Pulmonary artery endothelial cell (primary cell): ENCODE results near the gene C22orf23. TPM values are rescaled to one million over a fixed set of nuclear protein-coding genes. Genes with fewer than 3 reads are reported as not detected.
"Not testable (repeated sequence)": the region's sequence is repeated elsewhere in the genome, so short reads cannot be mapped to it uniquely, and the experiment has no call there.

Source experiments
- DNase-seq: peaks from one replicate; pipeline ENCODE4 v3.0.0-alpha.2; 2011; ENCODE audit warnings: low read depth, low spot score
- total RNA-seq: library from RNA; depleted of rRNA; stranded (reverse); fragments of >200 nt; gene quantifications from 2 replicates; pipeline ENCODE4 v1.2.3, GENCODE V29; 2014

C22orf23 gene
- total RNA-seq, 1 donor from 2014 or later, result 0.26 TPM

DNA sequence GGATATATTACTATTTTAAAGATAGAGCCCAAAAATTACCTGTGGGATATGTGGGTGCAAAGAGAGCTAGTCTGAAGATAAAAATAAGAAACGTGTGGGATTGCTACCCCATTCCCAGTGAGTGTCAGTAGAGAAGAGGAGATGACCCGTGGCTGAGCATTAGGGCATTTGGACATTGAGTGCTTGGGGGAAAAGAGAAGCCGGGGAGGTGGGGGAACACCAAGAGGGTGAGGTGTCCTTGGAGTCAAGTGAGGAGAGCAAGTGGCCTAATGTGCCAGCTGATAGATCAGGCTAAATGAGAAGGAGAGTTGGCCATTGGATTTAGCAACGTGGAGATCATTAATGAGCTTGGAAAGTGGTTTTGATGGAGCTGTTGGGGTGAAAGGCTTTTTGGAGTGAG is 1.3 kb upstream of the C22orf23 start:
- no peak for DNase-seq

DNA sequence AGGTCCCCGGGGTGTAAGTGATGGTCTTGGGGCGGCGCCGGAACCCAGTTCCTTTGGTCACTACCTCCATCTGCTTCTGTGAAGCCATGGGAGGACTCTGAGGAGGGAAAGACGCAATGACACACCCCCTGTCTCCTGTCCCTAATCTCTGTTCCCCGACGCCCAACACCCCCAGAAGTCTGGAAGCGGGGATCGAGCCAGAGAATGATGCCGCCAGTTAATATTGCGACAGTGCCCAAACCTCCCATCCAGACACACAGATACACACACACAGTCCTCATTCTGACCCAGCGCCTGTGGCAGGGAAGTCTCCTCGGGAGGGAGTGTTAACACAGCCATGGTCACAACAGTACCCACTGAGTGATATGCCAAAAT is 352 bp downstream of the C22orf23 start:
- no peak for DNase-seq

- not testable (repeated sequence) for DNase-seq
These were observed 772 bp downstream of the C22orf23 start for GRCh38 chr22:37952629-37953028.

GRCh38 chr22:37951305-37951704 is 2.1 kb downstream of the C22orf23 start:
- DNase-seq, result no peak

DNA sequence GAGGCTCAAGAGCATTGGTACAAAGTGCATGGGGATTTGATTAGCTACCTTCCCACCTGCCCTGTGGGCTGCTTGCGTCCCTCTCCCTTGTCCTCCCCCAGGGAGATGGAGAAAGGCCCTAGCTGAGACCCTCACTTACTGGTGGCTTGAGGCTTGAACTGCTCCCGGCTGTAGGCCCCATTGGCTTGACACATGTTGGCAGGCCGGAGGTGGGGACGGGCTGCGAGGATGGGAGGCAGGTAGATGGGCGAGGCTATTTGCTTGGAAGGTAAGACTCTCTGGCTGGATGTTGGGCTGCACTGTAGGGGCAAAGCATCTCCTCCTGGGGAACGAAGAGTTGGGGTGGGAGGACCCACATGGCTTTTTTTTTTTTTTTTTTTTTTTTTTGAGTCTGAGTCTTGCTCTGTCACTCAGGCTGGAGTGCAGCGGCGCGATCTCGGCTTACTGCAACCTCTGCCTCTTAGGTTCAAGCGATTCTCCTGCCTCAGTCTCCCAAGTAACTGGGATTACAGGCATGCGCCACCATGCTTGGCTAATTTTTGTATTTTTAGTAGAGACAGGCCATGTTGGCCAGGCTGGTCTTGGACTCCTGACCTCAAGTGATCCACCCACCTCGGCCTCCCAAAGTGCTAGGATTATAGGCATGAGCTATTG is 6.1 kb downstream of the C22orf23 start:
- not testable (repeated sequence) for DNase-seq

DNA sequence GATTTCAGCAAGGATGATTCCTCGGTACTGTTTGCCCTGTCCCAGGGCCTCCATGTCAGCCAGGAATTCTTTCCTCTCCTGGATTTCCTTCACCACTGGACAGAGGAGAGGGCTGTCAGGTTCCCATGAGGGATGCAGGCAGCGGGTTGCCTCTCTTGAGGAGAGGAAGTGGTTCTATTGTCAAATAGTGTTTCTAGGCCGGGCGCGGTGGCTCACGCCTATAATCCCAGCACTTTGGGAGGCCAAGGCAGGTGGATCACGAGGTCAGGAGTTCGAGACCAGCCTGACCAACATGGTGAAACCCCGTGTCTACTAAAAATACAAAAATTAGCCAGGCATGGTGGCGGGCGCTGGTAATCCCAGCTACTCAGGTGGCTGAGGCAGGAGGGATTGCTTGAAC is 9.0 kb downstream of the C22orf23 start:
- DNase-seq, result not testable (repeated sequence)

- DNase-seq, result no peak
These were observed 9.6 kb downstream of the C22orf23 start for GRCh38 chr22:37943825-37944198.

DNA sequence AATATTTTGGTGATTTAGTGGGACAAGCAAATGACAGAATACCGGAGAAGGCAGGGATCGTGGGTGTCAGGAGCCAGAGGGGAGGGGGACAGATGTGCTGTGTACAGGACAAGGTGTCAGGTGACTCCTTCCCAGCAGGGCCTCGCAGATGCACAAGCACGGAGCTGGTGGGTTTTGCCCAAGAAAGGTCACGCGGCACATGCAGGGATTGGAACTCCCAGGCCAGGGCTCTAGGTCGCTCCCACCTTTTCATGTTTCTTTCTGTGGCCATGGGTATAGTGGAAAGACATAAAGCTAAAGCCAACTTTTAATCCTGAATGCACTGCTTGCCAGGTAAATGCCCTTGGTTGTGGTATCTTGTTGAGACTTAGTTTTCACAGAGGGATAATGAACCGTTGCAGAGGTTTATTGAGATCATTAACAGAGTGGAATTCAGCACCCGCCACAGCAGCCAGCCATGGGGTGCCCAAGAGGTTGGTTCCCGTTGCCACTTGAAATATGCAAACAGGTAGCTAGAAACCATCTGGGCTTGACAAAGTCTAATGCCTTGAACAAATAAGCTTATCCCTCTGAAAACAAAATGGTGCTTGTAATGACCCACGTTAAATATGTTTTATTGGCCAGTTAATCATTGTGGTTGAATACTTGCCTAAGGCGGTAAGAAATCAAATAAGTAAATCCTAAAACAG is 10.1 kb downstream of the C22orf23 start:
- no peak for DNase-seq

DNA sequence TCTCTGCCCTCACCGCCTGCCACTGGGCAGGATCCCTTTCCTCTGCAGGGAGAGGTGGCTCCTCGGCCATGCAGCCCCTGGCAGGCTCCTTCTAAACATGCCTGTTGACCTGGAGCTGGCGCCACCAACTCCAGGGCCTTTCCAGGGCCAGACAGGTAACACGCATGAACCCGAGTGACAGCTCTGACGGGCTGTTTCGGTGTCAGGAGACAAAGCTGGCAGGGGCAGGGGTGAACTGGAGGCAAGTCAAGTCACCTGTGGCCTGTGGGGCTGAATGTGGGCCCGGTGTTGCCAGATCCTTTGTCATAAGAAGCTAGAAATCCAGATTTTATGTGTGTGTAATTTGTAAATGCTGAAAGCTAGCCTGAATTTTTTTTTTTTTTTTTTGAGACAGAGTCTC is 11.3 kb downstream of the C22orf23 start:
- DNase-seq, result no peak

DNA sequence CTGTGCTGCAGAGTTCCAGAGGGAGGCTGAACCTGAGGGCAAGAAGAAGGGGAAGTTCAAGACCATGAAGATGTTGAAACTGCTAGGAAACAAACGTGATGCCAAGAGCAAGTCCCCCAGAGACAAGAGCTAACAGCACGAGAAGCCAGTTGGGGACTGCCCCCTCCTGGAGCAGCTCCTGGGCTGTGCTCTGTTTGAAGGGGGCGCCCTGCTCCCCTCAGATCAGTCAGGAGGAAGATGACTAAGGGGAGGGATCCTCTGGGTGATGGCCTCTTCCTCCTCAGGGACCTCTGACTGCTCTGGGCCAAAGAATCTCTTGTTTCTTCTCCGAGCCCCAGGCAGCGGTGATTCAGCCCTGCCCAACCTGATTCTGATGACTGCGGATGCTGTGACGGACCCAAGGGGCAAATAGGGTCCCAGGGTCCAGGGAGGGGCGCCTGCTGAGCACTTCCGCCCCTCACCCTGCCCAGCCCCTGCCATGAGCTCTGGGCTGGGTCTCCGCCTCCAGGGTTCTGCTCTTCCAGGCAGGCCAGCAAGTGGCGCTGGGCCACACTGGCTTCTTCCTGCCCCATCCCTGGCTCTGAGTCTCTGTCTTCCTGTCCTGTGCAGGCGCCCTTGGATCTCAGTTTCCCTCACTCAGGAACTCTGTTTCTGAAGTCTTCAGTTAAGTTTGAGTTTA is 12.6 kb downstream of the C22orf23 start:
- no peak for DNase-seq

DNA sequence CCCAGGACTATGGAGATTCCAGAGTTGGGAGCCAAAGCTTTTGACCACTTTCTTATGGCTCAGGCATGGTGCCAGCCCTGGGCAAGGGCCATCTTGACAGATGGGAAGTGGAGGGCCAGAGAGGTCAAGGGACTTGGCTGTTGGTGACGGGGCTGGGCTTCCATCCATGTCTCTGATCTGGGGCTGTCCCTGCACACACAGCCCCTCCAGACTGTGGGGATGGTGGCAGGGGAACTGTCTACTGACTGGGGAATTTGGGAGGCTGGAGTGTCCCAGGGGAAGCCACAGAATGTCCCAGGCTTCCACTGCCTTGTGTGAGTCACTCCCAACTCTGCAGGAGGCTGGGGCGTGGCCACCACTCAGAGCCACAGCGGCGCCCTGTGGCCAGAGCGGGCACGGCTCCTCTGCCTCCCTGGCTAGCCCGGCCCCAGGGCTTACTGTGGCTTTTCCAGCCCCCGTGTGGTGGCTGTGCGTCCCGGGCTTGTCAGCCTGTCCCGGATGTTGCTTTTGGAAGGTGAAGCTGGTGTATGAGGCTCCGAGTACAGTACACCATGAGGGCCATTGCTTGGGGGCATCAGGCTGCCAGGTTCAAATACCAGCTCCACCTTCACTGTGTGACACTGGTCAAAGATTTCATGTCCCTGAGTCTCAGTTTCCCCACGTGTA is 19.6 kb downstream of the C22orf23 start:
- DNase-seq, result peak; percentile 71

GRCh38 chr22:37932821-37933578 is 20.4 kb downstream of the C22orf23 start:
- no peak for DNase-seq

GRCh38 chr22:37932401-37932800 is 21.0 kb downstream of the C22orf23 start:
- no peak for DNase-seq

DNA sequence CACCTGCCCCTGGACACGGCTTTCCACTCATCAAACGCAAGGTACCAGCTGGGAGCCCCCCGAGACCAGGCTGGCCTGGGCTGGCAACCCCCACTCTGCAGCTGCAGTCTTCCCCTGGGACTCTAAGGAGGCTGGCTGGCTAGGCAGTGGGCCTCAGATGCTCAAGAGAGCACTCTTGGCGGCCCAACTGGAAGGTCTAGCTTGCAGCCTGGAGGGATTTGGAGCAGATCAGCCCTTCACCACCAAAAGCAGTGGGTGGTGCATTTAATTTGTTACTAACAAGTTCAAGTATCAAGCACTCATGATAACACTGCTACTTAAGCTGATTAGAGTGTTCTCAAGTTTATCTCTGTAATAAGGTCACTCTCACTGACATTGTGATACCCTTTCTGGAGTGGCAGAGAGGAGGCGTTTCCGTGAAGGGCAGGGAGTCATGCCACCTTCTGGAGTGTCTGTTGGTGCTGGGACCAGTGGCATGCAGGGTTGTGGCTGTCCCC is 21.5 kb downstream of the C22orf23 start:
- DNase-seq, result no peak

- no peak for DNase-seq
These were observed 22.4 kb downstream of the C22orf23 start for GRCh38 chr22:37930952-37931440.

GRCh38 chr22:37930270-37930951 is 23.0 kb downstream of the C22orf23 start:
- DNase-seq, result no peak

GRCh38 chr22:37929390-37929789 is 24.0 kb downstream of the C22orf23 start:
- no peak for DNase-seq

GRCh38 chr22:37927637-37927936 is 25.8 kb downstream of the C22orf23 start:
- DNase-seq, result no peak

GRCh38 chr22:37926771-37927636 is 26.4 kb downstream of the C22orf23 start:
- no peak for DNase-seq

DNA sequence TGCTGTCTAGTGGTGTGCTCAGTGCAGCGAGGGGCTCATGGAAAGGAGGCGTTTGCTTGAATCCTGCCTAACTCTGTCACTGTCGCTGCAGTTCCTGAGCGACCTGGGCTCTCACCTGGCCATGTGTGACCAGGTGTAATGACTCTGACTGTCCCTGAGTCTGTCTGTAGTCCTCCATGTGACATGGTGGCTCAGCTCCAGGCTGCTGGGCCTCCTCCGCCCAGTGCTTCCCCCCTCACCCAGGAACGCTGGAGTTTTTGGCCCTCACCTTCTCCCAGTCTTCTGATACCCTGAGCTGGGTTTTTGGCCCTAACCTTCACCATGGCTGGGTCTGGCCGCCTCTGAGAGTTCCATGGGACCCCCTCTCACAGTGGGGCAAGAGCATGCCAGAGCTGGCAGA is 27.0 kb downstream of the C22orf23 start:
- no peak for DNase-seq
